KMS-11 (cell line): ENCODE results near the gene SLC38A10.

Experiments
- H2AFZ ChIP-seq: fragments of 200-600 bp; sonication (generic); 2 replicates; pipeline ENCODE4 v1.6.1; 2016; ENCODE audit warnings: antibody characterized with exemption, mixed run types, low read depth
- H3K27ac ChIP-seq: fragments of 200-600 bp; sonication (generic); 2 replicates; pipeline ENCODE4 v1.6.1; 2016; ENCODE audit warnings: mild to moderate bottlenecking, mixed run types
- H3K27me3 ChIP-seq: fragments of 200-600 bp; sonication (generic); 2 replicates; pipeline ENCODE4 v1.6.1; 2017; ENCODE audit warnings: mild to moderate bottlenecking, low read depth, mixed run types, moderate library complexity; ENCODE audit not compliant: insufficient read depth
- H3K36me3 ChIP-seq: fragments of 200-600 bp; sonication (generic); 2 replicates; pipeline ENCODE4 v1.6.1; 2017; ENCODE audit warnings: mild to moderate bottlenecking, mixed run types; ENCODE audit not compliant: insufficient read depth
- H3K4me1 ChIP-seq: fragments of 200-600 bp; sonication (generic); 2 replicates; pipeline ENCODE4 v1.6.1; 2016; ENCODE audit warnings: mild to moderate bottlenecking, low read depth, mixed run types; ENCODE audit not compliant: poor library complexity, severe bottlenecking
- H3K4me2 ChIP-seq: fragments of 200-600 bp; sonication (generic); 2 replicates; pipeline ENCODE4 v1.7.0; 2016; ENCODE audit warnings: mild to moderate bottlenecking, mixed run types
- H3K4me3 ChIP-seq: fragments of 200-600 bp; sonication (generic); IDR thresholded peaks from 2 replicates; pipeline ENCODE4 v1.6.1; 2017; ENCODE audit warnings: low read depth, low read length, mixed read lengths; ENCODE audit not compliant: insufficient read depth
- H3K79me2 ChIP-seq: fragments of 200-600 bp; sonication (generic); 2 replicates; pipeline ENCODE4 v1.6.1; 2016; ENCODE audit warnings: low read depth, mixed run types; ENCODE audit not compliant: insufficient read depth
- H3K9ac ChIP-seq: fragments of 200-600 bp; sonication (generic); 2 replicates; pipeline ENCODE4 v1.6.1; 2016; ENCODE audit warnings: mild to moderate bottlenecking, mixed run types
- H4K20me1 ChIP-seq: fragments of 200-600 bp; sonication (generic); 2 replicates; pipeline ENCODE4 v1.6.1; 2016; ENCODE audit warnings: mild to moderate bottlenecking, mixed run types; ENCODE audit not compliant: insufficient read depth
- TF ChIP-seq, protein P1 (sequence below): fragments of 200-600 bp; sonication (generic); conservative IDR thresholded peaks from 2 replicates; pipeline ENCODE4 v1.6.1; 2017; ENCODE audit warnings: low read depth, mild to moderate bottlenecking, antibody characterized with exemption, low read length, moderate library complexity, mixed read lengths

The SLC38A10 gene

DNA sequence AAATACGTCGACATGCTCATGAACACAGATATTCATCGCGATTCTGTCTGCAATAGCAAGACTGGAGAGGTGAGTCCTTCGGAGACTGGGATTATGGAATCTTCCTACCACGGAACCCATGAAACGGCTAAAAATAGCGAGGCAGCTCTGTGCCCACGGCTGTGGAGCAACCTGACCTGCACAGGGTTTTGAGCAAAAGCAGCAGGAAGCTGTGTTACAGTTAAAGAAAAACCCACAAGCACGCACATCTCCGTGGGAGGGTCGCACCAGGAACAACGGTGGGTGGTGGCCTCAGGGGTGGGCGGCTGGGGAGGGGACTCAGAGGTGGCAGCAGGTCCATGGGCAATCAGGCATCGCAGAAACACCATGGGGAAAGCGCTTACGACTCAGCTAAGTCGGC lies 24.8 kb downstream of the SLC38A10 start:
- H3K36me3 ChIP-seq = no peaks in the 10 kb centered on the region
- H4K20me1 ChIP-seq = no peaks in the 10 kb centered on the region
- TF ChIP-seq, protein P1, sequence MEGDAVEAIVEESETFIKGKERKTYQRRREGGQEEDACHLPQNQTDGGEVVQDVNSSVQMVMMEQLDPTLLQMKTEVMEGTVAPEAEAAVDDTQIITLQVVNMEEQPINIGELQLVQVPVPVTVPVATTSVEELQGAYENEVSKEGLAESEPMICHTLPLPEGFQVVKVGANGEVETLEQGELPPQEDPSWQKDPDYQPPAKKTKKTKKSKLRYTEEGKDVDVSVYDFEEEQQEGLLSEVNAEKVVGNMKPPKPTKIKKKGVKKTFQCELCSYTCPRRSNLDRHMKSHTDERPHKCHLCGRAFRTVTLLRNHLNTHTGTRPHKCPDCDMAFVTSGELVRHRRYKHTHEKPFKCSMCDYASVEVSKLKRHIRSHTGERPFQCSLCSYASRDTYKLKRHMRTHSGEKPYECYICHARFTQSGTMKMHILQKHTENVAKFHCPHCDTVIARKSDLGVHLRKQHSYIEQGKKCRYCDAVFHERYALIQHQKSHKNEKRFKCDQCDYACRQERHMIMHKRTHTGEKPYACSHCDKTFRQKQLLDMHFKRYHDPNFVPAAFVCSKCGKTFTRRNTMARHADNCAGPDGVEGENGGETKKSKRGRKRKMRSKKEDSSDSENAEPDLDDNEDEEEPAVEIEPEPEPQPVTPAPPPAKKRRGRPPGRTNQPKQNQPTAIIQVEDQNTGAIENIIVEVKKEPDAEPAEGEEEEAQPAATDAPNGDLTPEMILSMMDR = no peak
- H2AFZ ChIP-seq = no peak overlapping the region
- H3K79me2 ChIP-seq = no peaks in the 10 kb centered on the region
- no peak overlapping the region for H3K4me2 ChIP-seq
- H3K4me1 ChIP-seq = no peaks in the 10 kb centered on the region
- no peaks in the 10 kb centered on the region for H3K27me3 ChIP-seq
- H3K4me3 ChIP-seq = no peak overlapping the region
- no peak overlapping the region for H3K9ac ChIP-seq
- H3K27ac ChIP-seq = no peak overlapping the region

DNA sequence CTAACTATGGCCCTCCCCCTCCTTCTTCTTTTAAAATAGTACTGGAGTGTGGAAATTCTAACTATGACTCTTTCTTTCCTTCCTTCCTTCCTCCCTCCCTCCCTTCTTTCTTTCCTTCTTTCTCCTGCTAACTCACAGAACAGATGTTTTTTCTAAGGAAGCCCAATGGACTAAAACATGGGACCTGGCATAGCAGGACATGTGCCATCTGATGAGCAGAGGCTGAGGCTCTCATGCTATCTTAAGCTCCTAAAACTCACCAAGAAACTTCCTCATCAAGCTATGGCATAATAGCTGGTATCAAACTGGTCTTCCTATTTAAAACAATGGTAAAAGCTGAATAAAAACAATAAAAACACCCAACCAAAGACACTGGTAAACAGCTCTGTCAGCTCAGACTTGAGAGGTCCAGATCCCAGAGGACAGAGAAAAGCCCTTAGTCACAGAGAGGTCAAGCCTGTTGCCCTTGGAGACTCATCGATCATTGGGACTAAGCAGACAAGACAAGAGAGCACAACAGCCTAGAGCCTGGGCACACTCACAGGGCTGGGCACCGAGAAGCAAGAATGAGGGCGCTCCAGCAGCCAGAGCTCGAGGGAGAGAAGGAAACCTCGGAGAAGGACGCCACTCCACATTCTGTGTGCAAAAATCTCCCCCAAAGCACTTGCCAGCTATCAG lies 27.6 kb downstream of the SLC38A10 start:
- Histone ChIP-seq H3K36me3 (0 out of 2 replicates have a peak, but pooled peaks cover 3% of the 10 kb centered on the region), H3K4me1 (no peaks in the 10 kb centered on the region), H4K20me1 (no peaks in the 10 kb centered on the region), H3K4me2 (no peak overlapping the region), H3K27me3 (no peaks in the 10 kb centered on the region), H2AFZ (no peak overlapping the region), H3K27ac (no peak overlapping the region), H3K9ac (no peak overlapping the region), H3K4me3 (no peak overlapping the region), H3K79me2 (no peaks in the 10 kb centered on the region)
- TF ChIP-seq, protein P1 = no peak

DNA sequence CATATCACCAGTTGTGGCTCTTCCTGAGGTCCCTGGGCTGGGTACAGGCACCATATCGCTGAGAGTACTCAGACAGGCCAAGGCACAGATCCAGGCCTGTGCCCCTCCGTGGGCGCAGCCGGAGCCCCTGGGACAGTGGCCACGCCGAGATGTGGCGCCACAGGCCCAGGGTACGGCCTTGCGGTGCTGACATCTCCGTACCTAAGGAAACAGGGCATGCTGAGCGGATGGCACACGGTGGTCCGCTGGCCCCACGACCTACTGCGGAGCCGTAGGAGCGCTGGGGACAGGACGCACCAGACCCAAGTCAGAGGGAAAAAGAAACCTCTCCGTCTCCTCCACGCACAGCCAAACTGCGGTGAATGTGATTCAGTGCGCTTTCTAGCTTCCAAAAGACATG lies 29.5 kb downstream of the SLC38A10 start:
- TF ChIP-seq, protein P1 = no peak
- H3K79me2 ChIP-seq = no peaks in the 10 kb centered on the region
- H3K4me1 ChIP-seq = no peaks in the 10 kb centered on the region
- H3K36me3 ChIP-seq = 0 out of 2 replicates have a peak, but pooled peaks cover 3% of the 10 kb centered on the region
- H4K20me1 ChIP-seq = no peaks in the 10 kb centered on the region
- H3K4me3 ChIP-seq = no peak overlapping the region
- no peak overlapping the region for H3K4me2 ChIP-seq
- H3K27me3 ChIP-seq = no peaks in the 10 kb centered on the region
- H2AFZ ChIP-seq = no peak overlapping the region
- H3K27ac ChIP-seq = no peak overlapping the region
- H3K9ac ChIP-seq = no peak overlapping the region

DNA sequence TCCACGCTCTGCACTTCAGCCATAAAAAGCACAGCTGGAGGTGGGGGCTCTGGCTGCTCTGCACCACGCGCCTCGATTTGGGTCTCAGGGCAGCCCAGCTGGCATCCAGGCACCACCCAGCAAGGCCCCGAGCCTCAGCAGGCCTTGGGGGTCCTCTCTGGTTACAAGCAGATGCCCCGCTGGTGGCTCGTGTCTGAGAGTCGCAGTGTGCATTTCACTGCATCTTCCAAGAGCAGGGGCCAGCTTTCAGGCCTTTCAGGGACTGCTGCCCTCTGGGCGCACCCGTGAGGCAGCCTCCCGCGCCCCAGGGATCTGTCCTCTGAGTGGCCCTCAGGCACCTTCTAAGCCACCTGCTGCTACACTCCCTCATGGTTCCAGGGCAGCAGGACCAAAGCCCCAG lies 30.5 kb downstream of the SLC38A10 start:
- Histone ChIP-seq H3K4me1 (no peaks in the 10 kb centered on the region), H3K79me2 (no peaks in the 10 kb centered on the region), H3K4me3 (no peak overlapping the region), H3K27me3 (no peaks in the 10 kb centered on the region), H2AFZ (no peak overlapping the region), H3K36me3 (0 out of 2 replicates have a peak, but pooled peaks cover 3% of the 10 kb centered on the region), H3K9ac (no peak overlapping the region), H3K4me2 (no peak overlapping the region), H4K20me1 (no peaks in the 10 kb centered on the region), H3K27ac (no peak overlapping the region)
- TF ChIP-seq, protein P1 = no peak
